CD4-positive, alpha-beta T cell treated with Interleukin-12 subunit alpha and Interleukin-12 subunit beta, for 1 hour (primary cell): ENCODE measurements around the gene PMS2.
"Not testable (repeated sequence)": the region's sequence is repeated elsewhere in the genome, so short reads cannot be mapped to it uniquely, and the experiment has no call there.

Experiments
- DNase-seq: peaks from one replicate; pipeline ENCODE4 v3.0.0-alpha.2; 2020

The PMS2 gene

GRCh38 chr7:6015917-6016652 is 7.2 kb upstream of the PMS2 start:
- DNase-seq, result no peak

DNA sequence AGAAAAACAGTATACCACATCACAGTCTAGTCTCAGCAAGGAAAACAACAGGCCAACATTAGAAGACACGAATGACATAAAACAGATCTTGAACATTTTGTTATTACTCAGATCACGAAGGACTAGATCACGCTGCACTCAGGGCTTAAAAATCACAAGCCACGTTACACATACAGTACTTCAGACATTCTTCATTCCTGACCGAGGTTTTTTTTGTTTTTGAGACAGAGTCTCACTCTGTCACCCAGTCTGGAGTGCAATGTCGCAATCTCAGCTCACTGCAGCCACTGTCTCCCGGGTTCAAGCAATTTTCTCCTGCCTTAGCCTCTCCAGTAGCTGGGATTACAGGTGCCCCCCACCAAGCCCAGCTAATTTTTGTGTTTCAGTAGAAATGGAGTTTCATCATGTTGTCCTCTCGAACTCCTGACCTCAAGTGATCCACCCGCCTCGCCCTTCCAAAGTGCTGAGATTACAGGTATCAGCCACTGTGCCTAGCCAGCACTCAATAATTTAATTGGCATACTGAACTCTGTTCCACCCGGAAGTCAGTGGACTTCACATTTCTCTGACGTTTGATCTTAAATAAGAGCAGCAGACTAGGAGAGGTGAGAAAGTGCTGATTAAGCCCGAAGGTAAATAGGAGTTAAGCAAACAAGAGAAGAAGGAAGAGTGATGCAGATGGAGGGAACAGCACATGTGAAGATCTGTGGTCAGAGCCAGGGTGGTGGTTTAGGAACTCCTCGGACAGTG is 3.7 kb upstream of the PMS2 start:
- DNase-seq, result no peak

- DNase-seq, result no peak
Measured at GRCh38 chr7:6011541-6011940, 2.7 kb upstream of the PMS2 start.

- DNase-seq, result not testable (repeated sequence)
Measured at GRCh38 chr7:6010370-6010769, 1.5 kb upstream of the PMS2 start.

DNA sequence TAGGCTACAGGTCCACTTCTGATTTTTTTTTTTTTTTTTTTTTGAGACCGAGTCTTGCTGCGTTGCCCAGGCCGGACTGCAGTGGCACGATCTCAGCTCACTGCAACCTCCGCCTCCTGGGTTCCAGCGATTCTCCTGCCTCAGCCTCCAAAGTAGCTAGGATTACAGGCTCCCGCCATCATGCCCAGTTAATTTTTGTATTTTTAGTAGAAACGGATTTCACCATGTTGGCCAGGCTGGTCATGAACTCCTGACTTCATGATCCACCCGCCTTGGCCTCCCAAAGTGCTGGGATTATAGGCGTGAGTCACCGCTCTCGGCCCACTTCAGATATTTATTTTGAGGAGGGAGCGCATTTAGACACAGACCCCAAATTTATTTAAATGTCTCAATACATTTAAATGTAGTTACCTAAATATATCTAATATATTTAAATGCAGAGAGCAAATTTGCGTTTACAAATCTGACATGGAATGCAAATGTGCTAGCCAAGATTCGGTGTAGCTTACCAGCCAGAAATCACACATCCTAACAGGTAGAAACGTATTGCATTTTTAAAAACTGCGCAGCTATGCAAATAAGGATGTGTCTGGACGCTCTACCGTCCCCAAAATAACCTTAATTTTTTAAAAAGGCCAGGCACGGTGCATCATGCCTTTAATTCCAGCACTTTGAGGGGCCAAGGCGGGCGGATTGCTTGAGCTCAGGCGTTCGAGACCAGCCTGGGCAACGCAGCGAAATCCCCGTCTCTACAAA is 836 bp downstream of the PMS2 start:
- not testable (repeated sequence) for DNase-seq

DNA sequence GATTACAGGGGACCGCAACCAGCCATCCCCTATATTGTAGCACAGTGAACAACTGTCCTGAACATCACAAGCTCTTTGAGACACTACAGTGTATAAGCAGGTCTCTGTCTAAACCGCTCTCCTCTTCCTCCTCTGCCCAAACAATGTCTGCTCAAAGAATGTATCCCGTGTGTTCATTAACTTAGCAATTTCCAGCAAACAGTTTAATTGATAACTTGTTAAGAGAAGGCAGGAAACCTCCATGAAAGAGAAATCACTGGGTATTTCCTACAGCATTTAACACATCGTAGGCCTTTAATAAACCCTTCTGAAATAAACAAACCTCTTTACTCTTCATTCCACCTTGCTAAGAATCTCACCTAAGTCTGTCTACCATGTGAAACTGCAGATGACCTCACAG is 1.5 kb downstream of the PMS2 start:
- no peak for DNase-seq

GRCh38 chr7:5997210-5997808 is 11.5 kb downstream of the PMS2 start:
- peak; percentile 67 for DNase-seq

- not testable (repeated sequence) for DNase-seq
Measured at GRCh38 chr7:5987061-5987460, 21.8 kb downstream of the PMS2 start.

DNA sequence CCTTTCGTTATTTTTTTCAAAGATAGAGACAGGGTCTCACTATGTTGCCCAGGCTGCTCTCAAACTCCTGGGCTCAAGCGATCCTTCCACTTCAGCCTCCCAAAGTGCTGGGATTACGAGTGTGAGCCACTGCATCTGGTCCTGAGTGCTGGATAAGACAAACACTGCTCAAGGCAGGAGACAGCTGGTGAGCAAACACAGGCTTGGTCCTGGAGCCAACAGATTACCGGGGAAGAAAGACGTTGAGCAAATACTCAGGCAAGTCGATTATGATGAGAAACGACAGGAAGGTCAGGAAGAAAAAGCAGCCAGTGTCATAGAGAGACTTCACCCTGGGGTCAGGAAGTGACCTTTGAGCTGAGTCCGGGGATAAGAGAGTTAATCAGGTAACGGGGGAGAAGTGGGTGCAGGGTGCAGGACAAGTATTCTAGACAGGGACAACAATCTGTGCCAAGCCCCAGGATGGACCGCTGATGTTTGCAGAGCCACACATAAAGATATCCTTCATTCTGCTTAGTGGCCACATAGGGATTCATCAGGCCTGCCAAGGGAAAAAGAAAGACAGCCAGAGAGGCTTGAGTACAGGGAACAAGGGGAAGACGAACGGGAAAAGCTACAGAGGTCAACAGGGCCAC is 29.1 kb downstream of the PMS2 start:
- not testable (repeated sequence) for DNase-seq

DNA sequence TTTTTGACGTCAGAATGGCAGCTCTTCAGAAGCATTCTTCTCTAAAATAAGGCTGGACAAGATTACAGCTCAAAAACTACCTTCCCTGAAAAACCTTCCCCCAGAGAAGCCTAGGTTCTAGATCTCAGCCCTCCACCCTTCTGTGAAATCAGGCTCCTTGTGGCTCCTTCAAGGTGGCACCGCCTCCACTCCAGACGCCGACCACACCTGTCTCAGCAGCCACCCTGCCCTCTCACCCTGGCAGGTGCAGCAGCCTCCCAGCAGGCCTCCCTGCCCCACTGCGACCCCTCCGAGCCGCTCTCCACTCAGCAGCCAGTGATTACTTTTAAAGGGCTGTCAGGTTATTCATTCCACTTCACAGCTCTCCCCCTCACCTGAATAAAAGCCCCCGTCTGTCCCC is 35.3 kb downstream of the PMS2 start:
- not testable (repeated sequence) for DNase-seq

DNA sequence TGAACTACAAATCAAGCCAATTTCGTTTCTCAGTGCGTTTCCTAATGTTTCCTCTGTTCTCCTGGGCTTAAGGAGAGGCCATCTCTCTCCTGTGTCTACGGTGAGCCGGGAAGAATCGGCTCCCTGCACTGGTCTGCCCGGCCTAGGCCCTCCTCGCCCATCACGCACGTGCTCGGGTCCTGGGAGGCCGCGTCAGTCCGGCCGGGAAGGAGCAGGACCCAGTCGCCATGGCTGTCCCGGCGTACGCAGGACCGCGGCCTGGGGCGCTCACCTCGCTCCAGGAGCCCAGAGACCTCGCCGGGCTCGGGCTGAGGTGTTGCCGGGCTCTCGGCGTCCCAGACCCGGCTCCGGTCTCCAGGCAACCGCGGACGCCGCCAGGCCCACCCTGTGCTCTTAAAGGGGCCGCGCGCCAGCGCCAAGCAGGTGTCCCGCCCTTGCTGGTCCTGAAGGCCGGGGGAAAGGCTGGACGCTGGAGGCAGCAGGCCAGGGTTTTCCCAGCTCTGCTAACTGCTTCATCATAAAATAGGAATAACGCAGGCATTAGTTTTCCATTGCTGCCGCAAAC is 38.4 kb downstream of the PMS2 start, which contains the start of gene RSPH10B:
Gene RSPH10B (minus strand): TSS at position 343 of the 565 bp plus-strand sequence. CDS start 3,573 bp downstream, outside the sequence.
- DNase-seq, result not testable (repeated sequence)

DNA sequence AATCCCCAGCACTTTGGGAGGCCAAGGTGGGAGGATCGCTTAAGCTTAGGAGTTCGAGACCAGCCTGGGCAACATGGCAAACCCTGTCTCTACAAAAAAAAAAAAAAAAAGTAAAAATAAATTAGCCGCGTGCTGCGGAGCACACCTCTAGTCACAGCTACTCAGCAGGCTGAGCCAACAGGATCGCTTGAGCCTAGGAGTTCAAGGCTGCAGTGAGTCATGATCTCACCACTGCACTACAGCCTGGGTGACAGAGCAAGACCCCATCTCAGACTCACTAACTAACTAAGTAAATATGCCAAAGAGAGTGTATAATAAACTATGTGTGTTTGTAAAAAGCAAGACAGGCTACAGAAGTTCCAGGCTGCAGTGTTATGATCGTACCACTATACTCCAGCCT is 45.0 kb downstream of the PMS2 start:
- not testable (repeated sequence) for DNase-seq

- not testable (repeated sequence) for DNase-seq
Measured at GRCh38 chr7:5963205-5963604, 45.6 kb downstream of the PMS2 start.

DNA sequence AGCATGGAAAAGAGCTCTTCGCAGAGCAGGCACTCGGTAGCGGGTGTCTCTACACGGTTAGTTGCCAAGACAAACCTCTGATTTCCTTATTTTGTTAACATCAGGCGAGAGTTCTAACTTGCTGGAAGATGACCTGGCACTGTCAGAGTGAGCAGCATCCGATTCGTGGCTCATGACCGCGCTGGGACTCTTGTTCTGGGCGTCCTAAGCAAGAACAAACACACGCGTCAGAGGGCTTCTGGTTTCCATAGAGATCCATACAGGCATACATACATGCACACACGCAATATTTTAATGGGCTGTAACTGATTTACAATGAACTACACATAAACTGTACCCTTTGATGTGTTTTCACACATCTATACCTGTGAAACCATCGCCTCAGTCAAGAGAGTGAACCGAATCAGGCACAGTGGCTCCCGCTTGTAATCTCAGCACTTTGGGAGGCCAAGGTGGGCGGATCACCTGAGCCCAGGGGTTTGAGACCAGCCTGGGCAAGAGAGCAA is 73.9 kb downstream of the PMS2 start:
- not testable (repeated sequence) for DNase-seq

- DNase-seq, result not testable (repeated sequence)
Measured at GRCh38 chr7:5931905-5932644, 76.8 kb downstream of the PMS2 start.

GRCh38 chr7:5931250-5931649 is 77.6 kb downstream of the PMS2 start:
- DNase-seq, result not testable (repeated sequence)

GRCh38 chr7:5930290-5930689 is 78.6 kb downstream of the PMS2 start:
- not testable (repeated sequence) for DNase-seq

GRCh38 chr7:5926263-5926870 is 82.5 kb downstream of the PMS2 start:
- not testable (repeated sequence) for DNase-seq

DNA sequence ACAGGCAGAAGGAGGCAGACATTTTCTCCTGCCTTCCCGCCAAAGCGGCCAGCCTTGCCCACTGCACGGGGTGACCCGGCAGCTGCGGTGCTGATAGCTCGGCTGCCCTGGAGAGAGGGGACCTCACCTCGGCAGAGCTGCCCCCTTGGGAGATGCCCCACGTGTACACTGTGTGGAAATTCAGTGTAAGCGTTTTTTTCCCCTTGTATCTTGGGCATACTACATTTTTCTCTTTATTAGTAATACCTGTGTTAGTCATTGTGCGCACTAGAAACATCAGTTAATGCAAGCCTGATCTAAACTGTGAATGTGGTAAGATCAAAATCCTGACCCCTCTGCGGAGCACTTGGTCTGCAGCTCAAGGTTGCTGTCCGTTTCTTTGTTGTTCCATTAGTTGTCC is 84.2 kb downstream of the PMS2 start:
- DNase-seq, result not testable (repeated sequence)

DNA sequence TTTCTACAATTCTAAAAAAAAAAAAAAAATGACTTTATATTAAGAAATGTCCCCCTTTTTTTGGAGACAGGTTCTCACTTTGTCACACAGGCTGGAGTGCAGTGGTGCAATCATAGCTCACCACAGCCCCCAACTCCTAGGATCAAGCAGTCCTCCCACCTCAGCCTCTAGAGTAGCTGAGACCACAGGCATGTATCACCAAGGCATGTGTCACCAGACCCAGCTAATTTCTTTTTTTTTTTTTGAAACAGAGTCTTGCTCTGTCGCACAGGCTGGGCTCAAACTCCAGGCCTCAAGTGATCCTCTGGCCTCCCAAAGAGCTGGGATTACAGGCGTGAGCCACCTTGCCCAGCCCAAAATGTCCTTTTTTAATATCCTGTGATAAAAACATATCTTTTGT is 84.7 kb downstream of the PMS2 start:
- DNase-seq, result not testable (repeated sequence)
